Liver (tissue), 3 donors: Measurements from ENCODE around the gene ENOX1.

Experiments used
- EGR1 ChIP-seq, 2 donors: IDR thresholded peaks; 2 replicates each; pipeline ENCODE4 v1.6.1; 2016 to 2018; ENCODE audit warnings: antibody characterized with exemption in 2 of 2, low read depth in 2 of 2
- GABPA ChIP-seq, 2 donors: IDR thresholded peaks in 1 of 2; conservative IDR thresholded peaks in 1 of 2; 2 replicates each; pipeline ENCODE4 v1.6.1; 2016; ENCODE audit warnings: antibody characterized with exemption in 2 of 2, mild to moderate bottlenecking in 1 of 2, moderate library complexity in 1 of 2
- HNF4A ChIP-seq, 2 donors: conservative IDR thresholded peaks; 2 replicates each; pipeline ENCODE4 v1.6.1; 2016; ENCODE audit warnings: antibody characterized with exemption in 2 of 2, mild to moderate bottlenecking in 2 of 2
- NR2F2 ChIP-seq: IDR thresholded peaks from 2 replicates; pipeline ENCODE4 v1.6.1; 2016; ENCODE audit warnings: antibody characterized with exemption
- RAD21 ChIP-seq, 2 donors: IDR thresholded peaks; 2 replicates each; pipeline ENCODE4 v1.6.1; 2016; ENCODE audit warnings: antibody characterized with exemption in 2 of 2, mild to moderate bottlenecking in 2 of 2
- RXRA ChIP-seq, 2 donors: IDR thresholded peaks; 2 replicates each; pipeline ENCODE4 v1.6.1; 2017 to 2018; ENCODE audit warnings: antibody characterized with exemption in 2 of 2, mild to moderate bottlenecking in 1 of 2
- TF ChIP-seq, protein P1 (sequence below): fragments of 150-350 bp; IDR thresholded peaks from 2 replicates; pipeline ENCODE4 v1.5.1; 2017; ENCODE audit warnings: improper control_type of control experiment, low read depth, low read length; ENCODE audit not compliant: missing input control
- TF ChIP-seq, protein P2 (sequence below): IDR thresholded peaks from 2 replicates; pipeline ENCODE4 v1.6.1; 2016; ENCODE audit warnings: antibody characterized with exemption
- TF ChIP-seq, protein P3 (sequence below): IDR thresholded peaks from 2 replicates; pipeline ENCODE4 v1.6.1; 2016; ENCODE audit warnings: antibody characterized with exemption
- TF ChIP-seq, protein P4 (sequence below): IDR thresholded peaks from 2 replicates; pipeline ENCODE4 v1.6.1; 2016; ENCODE audit warnings: antibody characterized with exemption, mild to moderate bottlenecking
- donor health status: healthy.
- donor health status: healthy.

DNA sequence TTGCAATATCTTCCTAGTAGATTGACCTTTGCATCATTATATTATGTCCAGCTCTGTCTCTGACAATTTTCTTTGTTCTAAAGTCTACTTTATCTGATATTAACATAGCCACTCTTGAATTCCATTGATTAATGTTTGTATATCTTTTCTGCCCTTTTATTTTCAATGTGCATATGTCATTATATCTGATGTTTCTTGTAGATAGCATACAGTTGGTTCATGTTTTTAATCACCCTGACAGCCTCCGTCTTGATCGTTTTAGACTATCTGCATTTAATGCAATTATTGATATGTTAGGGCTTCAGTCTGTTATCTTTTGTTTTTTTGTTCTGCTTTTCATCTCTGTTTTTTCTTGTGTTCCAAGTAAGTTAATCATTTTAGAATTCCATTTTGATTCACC is 159.8 kb downstream of the ENOX1 start:
- TF ChIP-seq, protein P1, sequence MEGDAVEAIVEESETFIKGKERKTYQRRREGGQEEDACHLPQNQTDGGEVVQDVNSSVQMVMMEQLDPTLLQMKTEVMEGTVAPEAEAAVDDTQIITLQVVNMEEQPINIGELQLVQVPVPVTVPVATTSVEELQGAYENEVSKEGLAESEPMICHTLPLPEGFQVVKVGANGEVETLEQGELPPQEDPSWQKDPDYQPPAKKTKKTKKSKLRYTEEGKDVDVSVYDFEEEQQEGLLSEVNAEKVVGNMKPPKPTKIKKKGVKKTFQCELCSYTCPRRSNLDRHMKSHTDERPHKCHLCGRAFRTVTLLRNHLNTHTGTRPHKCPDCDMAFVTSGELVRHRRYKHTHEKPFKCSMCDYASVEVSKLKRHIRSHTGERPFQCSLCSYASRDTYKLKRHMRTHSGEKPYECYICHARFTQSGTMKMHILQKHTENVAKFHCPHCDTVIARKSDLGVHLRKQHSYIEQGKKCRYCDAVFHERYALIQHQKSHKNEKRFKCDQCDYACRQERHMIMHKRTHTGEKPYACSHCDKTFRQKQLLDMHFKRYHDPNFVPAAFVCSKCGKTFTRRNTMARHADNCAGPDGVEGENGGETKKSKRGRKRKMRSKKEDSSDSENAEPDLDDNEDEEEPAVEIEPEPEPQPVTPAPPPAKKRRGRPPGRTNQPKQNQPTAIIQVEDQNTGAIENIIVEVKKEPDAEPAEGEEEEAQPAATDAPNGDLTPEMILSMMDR, result no peak
- no peak for TF ChIP-seq RAD21 (IDR thresholded peaks at IDR 0.05)
- no peak for TF ChIP-seq EGR1 (IDR thresholded peaks at IDR 0.05; ENCODE audit: low read depth in 2 of 2)
- TF ChIP-seq, protein P2, sequence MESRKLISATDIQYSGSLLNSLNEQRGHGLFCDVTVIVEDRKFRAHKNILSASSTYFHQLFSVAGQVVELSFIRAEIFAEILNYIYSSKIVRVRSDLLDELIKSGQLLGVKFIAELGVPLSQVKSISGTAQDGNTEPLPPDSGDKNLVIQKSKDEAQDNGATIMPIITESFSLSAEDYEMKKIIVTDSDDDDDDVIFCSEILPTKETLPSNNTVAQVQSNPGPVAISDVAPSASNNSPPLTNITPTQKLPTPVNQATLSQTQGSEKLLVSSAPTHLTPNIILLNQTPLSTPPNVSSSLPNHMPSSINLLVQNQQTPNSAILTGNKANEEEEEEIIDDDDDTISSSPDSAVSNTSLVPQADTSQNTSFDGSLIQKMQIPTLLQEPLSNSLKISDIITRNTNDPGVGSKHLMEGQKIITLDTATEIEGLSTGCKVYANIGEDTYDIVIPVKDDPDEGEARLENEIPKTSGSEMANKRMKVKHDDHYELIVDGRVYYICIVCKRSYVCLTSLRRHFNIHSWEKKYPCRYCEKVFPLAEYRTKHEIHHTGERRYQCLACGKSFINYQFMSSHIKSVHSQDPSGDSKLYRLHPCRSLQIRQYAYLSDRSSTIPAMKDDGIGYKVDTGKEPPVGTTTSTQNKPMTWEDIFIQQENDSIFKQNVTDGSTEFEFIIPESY, result no peak
- no peak for TF ChIP-seq HNF4A (conservative IDR thresholded peaks at IDR 0.05)
- TF ChIP-seq RXRA (IDR thresholded peaks at IDR 0.05), result no peak
- TF ChIP-seq, protein P3, sequence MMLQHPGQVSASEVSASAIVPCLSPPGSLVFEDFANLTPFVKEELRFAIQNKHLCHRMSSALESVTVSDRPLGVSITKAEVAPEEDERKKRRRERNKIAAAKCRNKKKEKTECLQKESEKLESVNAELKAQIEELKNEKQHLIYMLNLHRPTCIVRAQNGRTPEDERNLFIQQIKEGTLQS, result no peak
- TF ChIP-seq, protein P4, sequence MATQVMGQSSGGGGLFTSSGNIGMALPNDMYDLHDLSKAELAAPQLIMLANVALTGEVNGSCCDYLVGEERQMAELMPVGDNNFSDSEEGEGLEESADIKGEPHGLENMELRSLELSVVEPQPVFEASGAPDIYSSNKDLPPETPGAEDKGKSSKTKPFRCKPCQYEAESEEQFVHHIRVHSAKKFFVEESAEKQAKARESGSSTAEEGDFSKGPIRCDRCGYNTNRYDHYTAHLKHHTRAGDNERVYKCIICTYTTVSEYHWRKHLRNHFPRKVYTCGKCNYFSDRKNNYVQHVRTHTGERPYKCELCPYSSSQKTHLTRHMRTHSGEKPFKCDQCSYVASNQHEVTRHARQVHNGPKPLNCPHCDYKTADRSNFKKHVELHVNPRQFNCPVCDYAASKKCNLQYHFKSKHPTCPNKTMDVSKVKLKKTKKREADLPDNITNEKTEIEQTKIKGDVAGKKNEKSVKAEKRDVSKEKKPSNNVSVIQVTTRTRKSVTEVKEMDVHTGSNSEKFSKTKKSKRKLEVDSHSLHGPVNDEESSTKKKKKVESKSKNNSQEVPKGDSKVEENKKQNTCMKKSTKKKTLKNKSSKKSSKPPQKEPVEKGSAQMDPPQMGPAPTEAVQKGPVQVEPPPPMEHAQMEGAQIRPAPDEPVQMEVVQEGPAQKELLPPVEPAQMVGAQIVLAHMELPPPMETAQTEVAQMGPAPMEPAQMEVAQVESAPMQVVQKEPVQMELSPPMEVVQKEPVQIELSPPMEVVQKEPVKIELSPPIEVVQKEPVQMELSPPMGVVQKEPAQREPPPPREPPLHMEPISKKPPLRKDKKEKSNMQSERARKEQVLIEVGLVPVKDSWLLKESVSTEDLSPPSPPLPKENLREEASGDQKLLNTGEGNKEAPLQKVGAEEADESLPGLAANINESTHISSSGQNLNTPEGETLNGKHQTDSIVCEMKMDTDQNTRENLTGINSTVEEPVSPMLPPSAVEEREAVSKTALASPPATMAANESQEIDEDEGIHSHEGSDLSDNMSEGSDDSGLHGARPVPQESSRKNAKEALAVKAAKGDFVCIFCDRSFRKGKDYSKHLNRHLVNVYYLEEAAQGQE, result no peak
- no peak for TF ChIP-seq NR2F2
- no peak for TF ChIP-seq GABPA (IDR thresholded peaks at IDR 0.05 in 1 of 2, conservative IDR thresholded peaks at IDR 0.05 in 1 of 2)
